AG04450 (cell line): ENCODE data around the gene POU3F2. TPM values are rescaled to one million over a fixed set of nuclear protein-coding genes. Genes with fewer than 3 reads are reported as not detected.

Source experiments
- CTCF ChIA-PET: fragments of 300-600, 350-600 bp; formaldehyde crosslinking; extraction: SDS; loops from one replicate; lab custom pipeline; 2022; ENCODE audit warnings: antibody characterized with exemption, inconsistent platforms; lab: Charles Lee
- POLR2A ChIA-PET: fragments of 350-600 bp; formaldehyde crosslinking; extraction: SDS; loops from one replicate; lab custom pipeline; 2021; ENCODE audit warnings: antibody characterized with exemption, inconsistent platforms; lab: Yijun Ruan, JAX
- DNase-seq: peaks from one replicate; pipeline ENCODE4 v3.0.0-alpha.2; 2011; ENCODE audit warnings: low read depth, low spot score
- H3K27ac ChIP-seq: one replicate; pipeline ENCODE4 v1.5.1; 2012; ENCODE audit warnings: low read depth, low read length, control low read depth
- H3K27me3 ChIP-seq: one replicate; pipeline ENCODE4 v1.6.0; 2012; ENCODE audit warnings: low read length; ENCODE audit not compliant: control insufficient read depth, insufficient read depth
- H3K4me3 ChIP-seq: 2 replicates; pipeline ENCODE4 v1.5.1; 2011; ENCODE audit warnings: mild to moderate bottlenecking, low read depth, low read length, control low read depth
- H3K9me3 ChIP-seq: 2 replicates; pipeline ENCODE4 v1.5.1; 2012; ENCODE audit warnings: low read length; ENCODE audit not compliant: control insufficient read depth, insufficient read depth
- CTCF ChIP-seq: IDR thresholded peaks from 2 replicates; pipeline ENCODE4 v1.5.1; 2011; ENCODE audit warnings: low read depth, low read length, control low read depth, inconsistent platforms
- polyA plus RNA-seq: library from polyadenylated mRNA; depleted of rRNA; stranded (reverse); fragments of >200 nt; gene quantifications from 2 replicates; pipeline ENCODE4 v1.2.3, GENCODE V29; 2011

The POU3F2 gene
- polyA plus RNA-seq, 1 experiment = not detected

DNA sequence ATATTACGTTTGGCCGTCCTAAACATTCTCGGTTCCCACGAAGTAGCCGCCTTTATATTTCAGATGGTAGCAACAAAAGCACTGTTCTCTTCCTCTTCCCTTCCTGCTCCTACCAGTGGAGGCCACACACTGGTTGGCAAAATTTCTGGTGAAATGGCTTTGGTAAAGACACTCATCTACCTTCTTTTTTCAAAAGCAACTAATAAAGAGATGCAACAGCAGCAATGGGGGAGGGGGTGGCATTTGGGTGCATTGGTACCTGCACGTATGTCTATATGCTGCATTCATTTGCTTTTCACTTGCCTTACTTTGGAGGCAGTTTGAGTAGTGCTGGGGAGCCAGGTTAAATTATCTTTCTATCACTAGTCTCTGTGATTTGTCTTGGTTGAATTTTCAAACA lies 6.0 kb downstream of the POU3F2 start:
- DNase-seq = no peak
- no peak overlapping the region for H3K4me3 ChIP-seq
- TF ChIP-seq CTCF = no peak
- ChIA-PET POLR2A (no interaction called here), CTCF (no interaction called here)
- H3K9me3 ChIP-seq = no peaks in the 10 kb centered on the region; the same call in 1 of the 2 replicates
- H3K27me3 ChIP-seq = peaks cover 87% of the 10 kb centered on the region
- no peak overlapping the region for H3K27ac ChIP-seq

DNA sequence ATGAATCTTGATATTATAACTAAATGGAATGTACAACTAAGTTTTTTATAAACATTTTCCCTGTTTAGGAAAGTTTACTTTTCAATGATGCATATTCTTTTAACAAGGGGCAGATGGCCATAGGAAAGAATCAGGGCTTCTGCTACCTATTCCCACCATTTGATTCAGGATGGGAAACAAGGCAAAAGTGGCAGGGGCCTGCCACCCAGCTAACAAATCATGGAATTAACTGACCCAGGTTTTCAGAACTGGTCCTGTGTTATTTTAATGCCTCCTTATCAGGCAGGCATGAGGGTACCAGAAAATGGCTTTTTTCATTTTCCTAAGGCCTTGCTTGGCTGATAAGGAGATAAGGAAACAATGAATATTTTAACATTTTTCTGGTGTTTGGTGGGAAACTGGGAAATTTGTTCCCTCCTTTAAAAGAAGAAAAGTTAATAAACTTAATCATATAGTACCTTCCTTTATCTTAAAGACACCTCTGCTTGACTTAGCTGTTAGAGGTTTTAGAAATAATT lies 6.7 kb downstream of the POU3F2 start:
- peaks cover 84% of the 10 kb centered on the region for H3K27me3 ChIP-seq
- DNase-seq = no peak
- no peak for TF ChIP-seq CTCF
- no peaks in the 10 kb centered on the region; the same call in 1 of the 2 replicates for H3K9me3 ChIP-seq
- ChIA-PET CTCF (interaction anchor here (1.1 kb wide), 1 partner anchor 1773 kb away, joined by 4 read pairs; no protein-coding TSS in a partner anchor), POLR2A (no interaction called here)
- H3K27ac ChIP-seq = no peak overlapping the region
- H3K4me3 ChIP-seq = no peak overlapping the region

DNA sequence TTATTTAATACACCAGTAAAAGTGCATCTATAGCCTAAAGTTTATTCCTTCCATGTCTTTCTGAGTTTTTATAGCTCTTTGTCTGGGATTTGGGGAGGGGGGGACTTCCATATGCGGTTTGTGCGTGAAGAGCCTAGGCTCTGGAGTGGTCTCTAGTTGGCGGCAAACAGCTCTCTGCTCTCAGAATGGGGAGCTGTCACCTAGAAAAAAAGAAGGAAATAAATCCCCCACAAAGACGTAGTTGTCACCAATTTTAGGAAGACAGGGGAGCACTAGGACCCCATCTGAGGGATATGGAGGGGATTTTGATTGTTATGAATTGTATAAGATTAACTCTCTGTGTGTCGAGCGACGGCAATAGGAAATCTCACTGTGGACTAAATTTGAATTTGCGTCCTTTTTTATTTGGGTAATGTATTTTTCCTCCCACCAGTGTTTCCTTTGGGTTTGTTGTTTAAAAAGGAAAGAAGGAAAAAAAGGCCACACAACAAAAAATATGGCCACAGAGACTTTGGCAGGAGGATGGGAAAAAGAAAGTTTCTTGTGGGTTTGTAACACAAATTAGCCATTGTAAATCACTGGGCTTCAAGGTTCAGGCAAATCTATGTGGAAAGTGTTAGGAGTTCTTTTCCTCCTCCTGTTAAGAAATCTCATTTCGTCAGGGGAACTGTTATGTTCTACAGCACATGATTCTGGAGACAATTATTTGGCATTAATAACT lies 7.4 kb downstream of the POU3F2 start:
- POLR2A ChIA-PET = no interaction called here
- peaks cover 84% of the 10 kb centered on the region for H3K27me3 ChIP-seq
- TF ChIP-seq CTCF = no peak
- no peak overlapping the region for H3K27ac ChIP-seq
- CTCF ChIA-PET = interaction anchor here (1.1 to 1.3 kb wide), 2 partner anchors 1345 to 1774 kb away, joined by 4 to 5 read pairs; no protein-coding TSS in a partner anchor
- DNase-seq = no peak
- H3K4me3 ChIP-seq = no peak overlapping the region
- H3K9me3 ChIP-seq = no peaks in the 10 kb centered on the region; the same call in 1 of the 2 replicates

DNA sequence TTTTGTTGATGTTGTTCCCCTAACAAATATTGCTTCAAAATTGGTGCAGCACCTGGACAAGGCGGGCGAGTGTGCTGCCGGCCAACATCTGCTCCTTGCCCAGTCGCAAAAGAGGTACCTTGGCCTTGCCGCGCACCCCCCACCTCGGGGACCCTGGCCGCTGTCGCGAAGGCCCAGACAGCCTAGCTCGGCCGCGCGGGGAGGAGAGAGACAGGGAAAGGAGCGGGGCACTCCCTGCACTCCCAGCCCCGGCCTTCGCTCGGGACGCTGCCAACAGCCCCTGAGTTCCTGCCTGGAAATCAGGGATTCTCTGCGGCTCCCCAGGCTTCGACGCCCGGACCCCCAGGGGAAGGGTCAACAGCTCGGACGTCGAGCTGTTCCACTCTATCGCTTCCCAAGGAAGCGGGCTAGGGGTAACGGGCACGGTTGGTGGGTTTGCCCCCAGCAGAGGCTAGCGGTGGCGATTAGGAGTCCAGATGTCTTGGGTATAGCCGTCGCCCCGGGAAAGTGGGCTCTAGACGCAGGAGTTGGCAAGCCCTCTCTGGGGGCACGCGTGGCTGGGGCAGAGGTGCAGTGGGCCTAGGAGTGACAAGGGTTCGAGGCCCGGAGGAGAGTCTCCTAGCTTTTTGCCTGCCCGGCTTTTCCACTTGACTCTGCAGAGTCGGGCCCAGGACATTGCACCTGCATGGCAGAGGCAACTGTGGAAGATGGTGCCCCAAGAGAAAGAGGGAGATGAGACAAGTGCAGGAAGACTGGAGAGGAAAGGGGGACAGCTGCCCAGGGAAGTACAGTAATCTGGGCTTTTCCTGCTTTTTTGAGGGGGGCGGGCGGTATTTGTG lies 8.2 kb downstream of the POU3F2 start:
- Histone ChIP-seq H3K9me3 (no peaks in the 10 kb centered on the region; the same call in 1 of the 2 replicates), H3K4me3 (no peak overlapping the region), H3K27ac (no peak overlapping the region), H3K27me3 (peaks cover 84% of the 10 kb centered on the region)
- CTCF ChIA-PET = interaction anchor here (1.0 to 1.3 kb wide), 2 partner anchors 1345 kb away, joined by 5 read pairs; no protein-coding TSS in a partner anchor
- POLR2A ChIA-PET = no interaction called here
- TF ChIP-seq CTCF = no peak
- no peak for DNase-seq
